Measurements from ENCODE around the gene EPB41L4A. TPM values are rescaled to one million over a fixed set of nuclear protein-coding genes. Genes with fewer than 3 reads are reported as not detected.

Gene EPB41L4A
- polyA plus RNA-seq, 1 donor from 2014 or later = 7.4 TPM

GRCh38 chr5:112257005-112257404 is 162.1 kb downstream of the EPB41L4A start:
- TF ChIP-seq TAF1 (IDR thresholded peaks at IDR 0.05; ENCODE audit: low read depth) = no peak
- TF ChIP-seq EP300 (conservative IDR thresholded peaks at IDR 0.05; ENCODE audit: poor library complexity, severe bottlenecking) = no peak
- no peak for TF ChIP-seq RAD21 (conservative IDR thresholded peaks at IDR 0.05)
- no peak for TF ChIP-seq REST (IDR thresholded peaks at IDR 0.05; ENCODE audit: borderline replicate concordance)
- TF ChIP-seq MXI1 (conservative IDR thresholded peaks at IDR 0.05; ENCODE audit: poor library complexity, severe bottlenecking) = no peak
- TF ChIP-seq POLR2AphosphoS5 (IDR thresholded peaks at IDR 0.05) = no peak
- no peak for TF ChIP-seq EZH2 (IDR thresholded peaks at IDR 0.05; ENCODE audit: borderline replicate concordance, insufficient read depth, low read length, poor library complexity, severe bottlenecking)
- no peak for TF ChIP-seq CTCF (IDR thresholded peaks at IDR 0.05; ENCODE audit: poor library complexity, severe bottlenecking)
- no peak for TF ChIP-seq SMC3 (conservative IDR thresholded peaks at IDR 0.05; ENCODE audit: poor library complexity)
- Histone ChIP-seq H3K27ac (ENCODE audit: low read length) (no peak overlapping the region), H3K4me3 (ENCODE audit: low read length) (no peak overlapping the region)

GRCh38 chr5:112254303-112254702 is 164.8 kb downstream of the EPB41L4A start:
- Histone ChIP-seq H3K9ac (ENCODE audit: low read length) (no peak overlapping the region), H3K4me3 (ENCODE audit: low read length) (no peak overlapping the region), H3K9me3 (ENCODE audit: low read length) (no peaks in the 10 kb centered on the region), H3F3A (ENCODE audit: insufficient read depth, low read length, poor library complexity, severe bottlenecking) (no peaks in the 10 kb centered on the region), H4K20me1 (ENCODE audit: insufficient read depth) (no peaks in the 10 kb centered on the region), H3K36me3 (ENCODE audit: insufficient read depth, low read length) (no peaks in the 10 kb centered on the region), H2AFZ (ENCODE audit: low read depth, low read length) (no peak overlapping the region), H3K27me3 (ENCODE audit: insufficient read depth, low read depth, low read length) (no peaks in the 10 kb centered on the region), H3K79me2 (replicated peaks; ENCODE audit: insufficient read depth, low read length) (no peaks in the 10 kb centered on the region), H3K27ac (ENCODE audit: low read length) (no peak overlapping the region), H3K4me2 (ENCODE audit: low read length) (no peak overlapping the region), H3K9me2 (ENCODE audit: insufficient read depth, low read length) (no peaks in the 10 kb centered on the region)
- TF ChIP-seq RAD21 (conservative IDR thresholded peaks at IDR 0.05) (no peak), MXI1 (conservative IDR thresholded peaks at IDR 0.05; ENCODE audit: poor library complexity, severe bottlenecking) (no peak), SMC3 (conservative IDR thresholded peaks at IDR 0.05; ENCODE audit: poor library complexity) (no peak), EZH2 (IDR thresholded peaks at IDR 0.05; ENCODE audit: borderline replicate concordance, insufficient read depth, low read length, poor library complexity, severe bottlenecking) (no peak), CTCF (IDR thresholded peaks at IDR 0.05; ENCODE audit: poor library complexity, severe bottlenecking) (no peak), REST (IDR thresholded peaks at IDR 0.05; ENCODE audit: borderline replicate concordance) (no peak), TAF1 (IDR thresholded peaks at IDR 0.05; ENCODE audit: low read depth) (no peak), POLR2AphosphoS5 (IDR thresholded peaks at IDR 0.05) (no peak)

More at GRCh38 chr5:112257005-112257404, 162.1 kb downstream of the EPB41L4A start:
- Histone ChIP-seq H3K4me2 (ENCODE audit: low read length) (no peak overlapping the region), H3K9me2 (ENCODE audit: insufficient read depth, low read length) (no peaks in the 10 kb centered on the region), H4K20me1 (ENCODE audit: insufficient read depth) (no peaks in the 10 kb centered on the region), H3F3A (ENCODE audit: insufficient read depth, low read length, poor library complexity, severe bottlenecking) (no peaks in the 10 kb centered on the region), H3K9ac (ENCODE audit: low read length) (no peak overlapping the region), H3K27me3 (ENCODE audit: insufficient read depth, low read depth, low read length) (no peaks in the 10 kb centered on the region), H3K36me3 (ENCODE audit: insufficient read depth, low read length) (no peaks in the 10 kb centered on the region), H2AFZ (ENCODE audit: low read depth, low read length) (no peak overlapping the region), H3K79me2 (replicated peaks; ENCODE audit: insufficient read depth, low read length) (no peaks in the 10 kb centered on the region), H3K9me3 (ENCODE audit: low read length) (no peaks in the 10 kb centered on the region)

Measured in neural cell (in vitro differentiated cells).